ENCODE results near the gene GJA4.

DNA sequence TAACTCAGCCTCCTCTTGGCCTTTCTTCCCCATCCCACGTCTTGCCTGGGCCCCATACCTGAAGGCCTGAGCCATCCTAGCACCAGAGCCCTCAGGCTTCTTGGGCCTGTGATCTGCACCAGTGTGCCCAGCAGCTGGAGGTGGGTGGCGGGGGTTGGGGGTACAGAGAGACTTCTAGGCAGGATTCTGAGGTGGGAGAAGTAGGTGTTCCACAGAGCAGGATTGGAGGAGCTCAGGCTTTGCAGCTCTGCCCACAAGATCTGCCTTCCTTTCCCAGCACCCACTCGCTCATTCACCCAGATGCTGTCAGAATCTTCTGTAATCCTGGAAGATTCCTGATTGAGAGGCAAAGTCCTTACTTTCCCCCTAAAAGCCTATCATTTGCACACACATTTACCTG is 47.9 kb upstream of the GJA4 start:
- TF ChIP-seq, protein P1, sequence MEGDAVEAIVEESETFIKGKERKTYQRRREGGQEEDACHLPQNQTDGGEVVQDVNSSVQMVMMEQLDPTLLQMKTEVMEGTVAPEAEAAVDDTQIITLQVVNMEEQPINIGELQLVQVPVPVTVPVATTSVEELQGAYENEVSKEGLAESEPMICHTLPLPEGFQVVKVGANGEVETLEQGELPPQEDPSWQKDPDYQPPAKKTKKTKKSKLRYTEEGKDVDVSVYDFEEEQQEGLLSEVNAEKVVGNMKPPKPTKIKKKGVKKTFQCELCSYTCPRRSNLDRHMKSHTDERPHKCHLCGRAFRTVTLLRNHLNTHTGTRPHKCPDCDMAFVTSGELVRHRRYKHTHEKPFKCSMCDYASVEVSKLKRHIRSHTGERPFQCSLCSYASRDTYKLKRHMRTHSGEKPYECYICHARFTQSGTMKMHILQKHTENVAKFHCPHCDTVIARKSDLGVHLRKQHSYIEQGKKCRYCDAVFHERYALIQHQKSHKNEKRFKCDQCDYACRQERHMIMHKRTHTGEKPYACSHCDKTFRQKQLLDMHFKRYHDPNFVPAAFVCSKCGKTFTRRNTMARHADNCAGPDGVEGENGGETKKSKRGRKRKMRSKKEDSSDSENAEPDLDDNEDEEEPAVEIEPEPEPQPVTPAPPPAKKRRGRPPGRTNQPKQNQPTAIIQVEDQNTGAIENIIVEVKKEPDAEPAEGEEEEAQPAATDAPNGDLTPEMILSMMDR (IDR thresholded peaks at IDR 0.05) = no peak
- no peak for TF ChIP-seq POLR2A (IDR thresholded peaks at IDR 0.05)
